Measurements from ENCODE around the gene ARHGEF3.
A peak's percentile ranks its signal among the peaks of the same experiment; 100 is the strongest.

The ARHGEF3 gene

DNA sequence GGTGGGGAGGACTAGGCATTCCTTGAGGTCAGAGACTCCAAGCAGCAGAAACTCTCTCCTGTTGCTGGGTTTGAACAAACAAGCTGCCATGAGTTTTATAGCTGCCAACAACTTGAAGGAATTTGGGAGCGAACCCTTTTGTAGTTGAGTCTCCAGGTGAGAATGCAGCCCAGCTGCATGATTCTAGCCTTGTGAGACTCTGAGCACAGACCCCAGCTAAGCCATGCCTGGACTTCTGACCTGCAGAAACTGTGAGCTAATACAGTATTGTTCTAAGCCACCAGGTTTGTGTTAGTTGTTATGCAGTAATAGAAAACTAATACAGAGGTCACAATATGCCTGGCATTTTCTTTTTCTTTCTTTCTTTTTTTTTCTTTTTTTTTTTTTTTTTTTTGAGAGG lies 112.4 kb downstream of the ARHGEF3 start:
- H3K36me3 ChIP-seq (ENCODE audit: insufficient read depth, low read length) = no peaks in the 10 kb centered on the region
- TF ChIP-seq POLR2AphosphoS5 (IDR thresholded peaks at IDR 0.05; ENCODE audit: borderline replicate concordance, low read depth, low read length) (no peak), EZH2 (IDR thresholded peaks at IDR 0.05) (no peak), FOXP2 (optimal IDR thresholded peaks at IDR 0.05; ENCODE audit: control extremely low read depth, extremely low read length, insufficient read depth) (no peak)
- no peaks in the 10 kb centered on the region for H3K9me3 ChIP-seq (ENCODE audit: low read depth, low read length)
- no peak overlapping the region for H3K4me3 ChIP-seq
- H3K27ac ChIP-seq = no peak overlapping the region
- H3K9ac ChIP-seq (ENCODE audit: insufficient read length) = no peak overlapping the region
- DNase-seq (ENCODE audit: low read depth, low spot score) = no peak

DNA sequence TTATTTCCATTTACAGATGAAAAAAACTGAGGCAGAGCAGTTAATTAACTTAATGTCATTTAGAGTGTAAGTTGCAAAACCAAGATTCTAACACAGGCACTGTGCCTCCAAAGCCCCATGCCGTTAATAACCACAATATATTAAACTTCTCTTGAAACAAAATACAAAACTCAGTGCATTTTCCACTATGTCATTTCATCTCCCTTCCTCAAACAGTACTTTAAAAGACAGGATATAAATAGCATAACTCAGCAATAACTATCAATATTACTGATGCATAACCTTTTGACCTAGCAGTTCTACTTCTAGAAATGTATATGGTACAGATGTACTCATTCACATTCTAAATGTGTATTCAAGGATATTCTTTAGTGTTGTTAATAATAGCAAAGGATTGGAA lies 113.6 kb downstream of the ARHGEF3 start:
- DNase-seq (ENCODE audit: low read depth, low spot score) = no peak
- Histone ChIP-seq H3K36me3 (ENCODE audit: insufficient read depth, low read length) (no peaks in the 10 kb centered on the region), H3K9ac (ENCODE audit: insufficient read length) (no peak overlapping the region), H3K9me3 (ENCODE audit: low read depth, low read length) (peaks cover 4% of the 10 kb centered on the region; the same call in 1 of the 2 replicates), H3K27ac (no peak overlapping the region), H3K4me3 (no peak overlapping the region)
- TF ChIP-seq FOXP2 (optimal IDR thresholded peaks at IDR 0.05; ENCODE audit: control extremely low read depth, extremely low read length, insufficient read depth) = no peak
- TF ChIP-seq EZH2 (IDR thresholded peaks at IDR 0.05) = no peak
- no peak for TF ChIP-seq POLR2AphosphoS5 (IDR thresholded peaks at IDR 0.05; ENCODE audit: borderline replicate concordance, low read depth, low read length)

DNA sequence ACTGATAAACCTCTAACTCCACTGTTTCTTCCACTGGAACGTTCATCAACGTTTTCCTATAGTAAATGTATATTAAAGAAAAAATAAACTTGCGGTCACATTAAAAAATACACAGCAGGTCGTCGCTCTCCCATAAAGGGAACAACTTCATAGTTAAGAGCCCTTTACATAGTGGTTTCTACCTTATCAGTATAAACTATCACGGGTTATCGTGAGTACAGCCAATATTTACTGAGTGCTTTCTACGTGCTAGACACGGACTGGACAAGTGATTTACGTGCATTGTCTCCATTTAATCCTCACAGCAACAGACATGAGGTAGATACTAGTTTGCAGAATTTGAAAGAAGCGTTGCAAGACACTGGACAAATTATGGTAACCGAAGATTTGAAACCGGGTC lies 117.7 kb downstream of the ARHGEF3 start:
- DNase-seq (ENCODE audit: low read depth, low spot score) = no peak
- Histone ChIP-seq H3K9me3 (ENCODE audit: low read depth, low read length) (peaks cover 4% of the 10 kb centered on the region; the same call in 1 of the 2 replicates), H3K36me3 (ENCODE audit: insufficient read depth, low read length) (peaks cover 22% of the 10 kb centered on the region), H3K4me3 (no peak overlapping the region), H3K9ac (ENCODE audit: insufficient read length) (no peak overlapping the region), H3K27ac (no peak overlapping the region)
- no peak for TF ChIP-seq POLR2AphosphoS5 (IDR thresholded peaks at IDR 0.05; ENCODE audit: borderline replicate concordance, low read depth, low read length)

DNA sequence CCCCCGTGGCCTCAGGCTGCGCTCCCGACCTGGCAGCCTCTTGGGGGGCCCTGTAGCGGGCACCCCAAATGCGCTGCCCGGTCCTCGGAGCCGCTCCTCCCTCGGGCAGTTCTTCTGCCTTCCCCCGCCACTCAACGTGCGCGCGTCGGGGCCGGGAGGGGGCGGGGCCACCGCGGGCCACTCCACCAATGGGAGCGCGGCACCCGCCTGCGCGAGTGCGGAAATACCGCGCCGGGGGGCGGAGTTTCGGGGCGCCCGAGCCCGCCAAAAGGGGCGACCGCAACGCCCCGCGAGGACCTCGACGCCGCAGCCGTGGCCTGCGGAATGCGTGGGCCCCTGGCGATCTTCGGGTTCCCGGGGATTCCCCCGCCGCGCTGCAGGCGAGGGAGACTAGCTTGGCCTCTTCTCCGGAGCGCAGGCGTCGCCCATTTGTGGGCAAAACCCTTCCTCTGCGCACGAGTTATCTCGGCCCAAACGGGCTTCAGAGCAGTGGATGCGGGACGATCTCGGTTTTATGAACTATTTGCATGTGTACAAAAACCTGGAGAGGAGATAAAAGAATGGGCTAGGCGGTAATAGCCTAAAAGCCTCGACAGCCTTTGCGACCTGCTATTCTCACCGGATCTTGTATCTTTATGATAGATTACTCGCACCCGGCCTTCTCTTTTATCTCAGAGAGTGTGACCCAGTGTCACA lies 118.5 kb downstream of the ARHGEF3 start, which contains the start of gene TASOR:
TASOR (minus strand) TSS at position 144 of the 696 bp plus-strand sequence. CDS start 259 bp downstream, outside the sequence.
- TF ChIP-seq EZH2 (IDR thresholded peaks at IDR 0.05) (no peak), FOXP2 (optimal IDR thresholded peaks at IDR 0.05; ENCODE audit: control extremely low read depth, extremely low read length, insufficient read depth) (no peak), POLR2AphosphoS5 (IDR thresholded peaks at IDR 0.05; ENCODE audit: borderline replicate concordance, low read depth, low read length) (peak; percentile 68)
- Histone ChIP-seq H3K4me3 (peak within 1 kb of the TSS; percentile 84), H3K36me3 (ENCODE audit: insufficient read depth, low read length) (peaks cover 23% of the 10 kb centered on the region), H3K27ac (peak within 1 kb of the TSS; percentile 93), H3K9me3 (ENCODE audit: low read depth, low read length) (peaks cover 4% of the 10 kb centered on the region; the same call in 1 of the 2 replicates), H3K9ac (ENCODE audit: insufficient read length) (peak within 1 kb of the TSS; percentile 87)
- no peak for DNase-seq (ENCODE audit: low read depth, low spot score)

DNA sequence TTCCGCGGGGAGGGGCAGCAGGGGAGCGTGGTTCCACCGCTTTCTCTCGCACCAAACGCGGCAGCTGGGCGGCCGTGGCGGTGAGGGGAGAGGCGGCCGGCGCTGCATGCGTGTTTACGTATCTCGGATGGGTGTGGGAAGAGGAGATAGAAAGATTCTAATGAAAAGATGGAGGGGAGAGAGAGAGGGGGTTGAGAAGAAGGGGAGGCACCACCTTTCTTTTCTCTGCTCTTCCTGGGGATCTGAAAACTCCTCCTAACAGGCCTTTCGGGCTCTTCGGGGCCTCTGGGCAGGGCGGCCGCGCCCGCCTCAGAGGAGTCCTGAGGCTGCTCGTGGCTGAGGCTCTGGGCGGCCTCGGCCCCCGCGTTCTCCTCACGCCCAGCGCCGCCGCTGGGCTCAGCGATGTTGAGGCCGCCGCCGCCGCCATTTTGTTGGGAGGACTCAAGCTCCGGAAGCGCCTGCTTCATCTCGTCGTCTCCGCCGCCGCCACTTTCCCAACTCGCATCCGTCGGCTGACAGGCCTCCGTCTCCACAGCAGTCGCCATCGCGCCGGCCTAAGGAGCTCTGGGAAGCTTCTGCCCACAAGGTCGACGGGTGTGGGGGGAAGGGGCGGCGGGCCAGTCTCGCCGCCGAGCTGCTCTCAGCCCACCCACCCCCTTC lies 119.2 kb downstream of the ARHGEF3 start:
- H3K4me3 ChIP-seq = peak overlapping the region; percentile 84
- H3K9ac ChIP-seq (ENCODE audit: insufficient read length) = peak overlapping the region; percentile 87
- DNase-seq (ENCODE audit: low read depth, low spot score) = no peak
- peak overlapping the region; percentile 93 for H3K27ac ChIP-seq
- TF ChIP-seq FOXP2 (optimal IDR thresholded peaks at IDR 0.05; ENCODE audit: control extremely low read depth, extremely low read length, insufficient read depth) (no peak), POLR2AphosphoS5 (IDR thresholded peaks at IDR 0.05; ENCODE audit: borderline replicate concordance, low read depth, low read length) (peak; percentile 64; the same call in 1 of the 2 replicates)
- H3K9me3 ChIP-seq (ENCODE audit: low read depth, low read length) = peaks cover 4% of the 10 kb centered on the region; the same call in 1 of the 2 replicates
- peaks cover 23% of the 10 kb centered on the region for H3K36me3 ChIP-seq (ENCODE audit: insufficient read depth, low read length)

DNA sequence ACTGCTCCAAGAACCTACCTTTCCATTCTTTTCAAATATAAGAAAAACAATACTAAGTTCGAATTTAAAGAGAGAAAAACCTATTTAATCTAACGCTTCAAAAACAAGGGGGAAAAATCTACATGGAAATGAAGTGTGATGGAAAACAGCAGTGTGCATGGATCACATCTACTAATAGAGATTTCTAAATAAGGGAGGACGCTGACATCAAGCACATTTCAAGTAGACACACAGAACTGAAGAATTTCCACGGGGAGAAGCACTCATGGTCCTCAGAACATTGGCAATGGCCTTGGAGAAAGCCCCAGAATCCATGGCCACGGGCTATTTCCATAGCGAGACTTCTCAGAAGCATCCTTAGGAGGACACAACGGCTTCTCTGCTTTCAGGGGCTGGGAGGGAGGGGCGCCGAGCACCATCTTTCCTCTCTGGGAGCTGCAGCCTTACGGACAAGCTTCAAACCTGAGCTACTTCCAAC lies 119.7 kb downstream of the ARHGEF3 start:
- H3K4me3 ChIP-seq = peak overlapping the region; percentile 84
- H3K27ac ChIP-seq = peak overlapping the region; percentile 93
- TF ChIP-seq FOXP2 (optimal IDR thresholded peaks at IDR 0.05; ENCODE audit: control extremely low read depth, extremely low read length, insufficient read depth) (no peak), POLR2AphosphoS5 (IDR thresholded peaks at IDR 0.05; ENCODE audit: borderline replicate concordance, low read depth, low read length) (no peak), EZH2 (IDR thresholded peaks at IDR 0.05) (no peak)
- peaks cover 23% of the 10 kb centered on the region for H3K36me3 ChIP-seq (ENCODE audit: insufficient read depth, low read length)
- DNase-seq (ENCODE audit: low read depth, low spot score) = no peak
- peak overlapping the region; percentile 87 for H3K9ac ChIP-seq (ENCODE audit: insufficient read length)
- peaks cover 4% of the 10 kb centered on the region; the same call in 1 of the 2 replicates for H3K9me3 ChIP-seq (ENCODE audit: low read depth, low read length)

DNA sequence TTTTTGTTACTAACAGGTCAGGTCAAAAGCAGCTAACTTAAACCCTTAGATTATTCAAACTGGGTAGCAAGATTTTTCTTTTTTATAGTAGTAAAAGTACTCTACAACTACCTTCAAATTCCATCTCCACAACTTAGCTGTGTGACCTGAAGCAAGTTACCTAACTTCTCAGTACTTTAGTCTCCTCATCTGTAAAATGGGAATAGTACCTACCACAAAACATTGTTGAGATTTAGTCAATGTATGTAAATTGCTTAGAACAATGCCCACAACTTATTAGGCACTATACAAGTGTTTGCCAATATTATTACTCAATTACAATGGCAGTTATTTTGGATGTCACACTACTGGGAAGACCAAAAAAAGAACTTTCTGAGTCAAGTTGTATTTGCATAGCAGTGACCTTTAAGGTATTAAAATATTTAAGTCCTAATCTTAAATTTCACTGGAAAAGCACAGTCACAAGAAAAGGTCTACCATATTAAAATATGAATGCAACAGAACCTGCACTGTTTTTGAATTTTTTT lies 121.6 kb downstream of the ARHGEF3 start:
- Histone ChIP-seq H3K9me3 (ENCODE audit: low read depth, low read length) (peaks cover 4% of the 10 kb centered on the region; the same call in 1 of the 2 replicates), H3K9ac (ENCODE audit: insufficient read length) (no peak overlapping the region), H3K4me3 (0 out of 2 replicates have a peak overlapping the region, but pooled peaks have one; percentile 25), H3K36me3 (ENCODE audit: insufficient read depth, low read length) (peaks cover 23% of the 10 kb centered on the region), H3K27ac (no peak overlapping the region)
- DNase-seq (ENCODE audit: low read depth, low spot score) = no peak
- TF ChIP-seq POLR2AphosphoS5 (IDR thresholded peaks at IDR 0.05; ENCODE audit: borderline replicate concordance, low read depth, low read length) (no peak), EZH2 (IDR thresholded peaks at IDR 0.05) (no peak), FOXP2 (optimal IDR thresholded peaks at IDR 0.05; ENCODE audit: control extremely low read depth, extremely low read length, insufficient read depth) (no peak)

All from SK-N-MC (cell line).